ENCODE data around the gene NCBP2. TPM values are rescaled to one million over a fixed set of nuclear protein-coding genes. Genes with fewer than 3 reads are reported as not detected.

NCBP2 gene
- 59.9 TPM for total RNA-seq
- polyA plus RNA-seq (ENCODE audit: insufficient read depth, low read depth, low replicate concordance) = 46.1 TPM
- long read RNA-seq, donor 1, transcript NCBP2-201 (4 exons, 2,169 nt) = major isoform, 18 of 18 reads
- long read RNA-seq, donor 1, partial matches to known transcripts = 0 of 18 reads
- long read RNA-seq, donor 1, other reads (novel, unspliced or antisense) = 0 of 18 reads
- long read RNA-seq, donor 2, full-length matches to known transcripts = 17 of 17 reads
- long read RNA-seq, donor 2, partial matches to known transcripts = 0 of 17 reads
- long read RNA-seq, donor 2, other reads (novel, unspliced or antisense) = 0 of 17 reads
- long read RNA-seq, donor 3, full-length matches to known transcripts = 42 of 76 reads
- long read RNA-seq, donor 3, partial matches to known transcripts = 34 of 76 reads
- long read RNA-seq, donor 3, other reads (novel, unspliced or antisense) = 0 of 76 reads
- long read RNA-seq, donor 4, transcript NCBP2-201 (4 exons, 2,169 nt) = major isoform, 17 of 22 reads
- long read RNA-seq, donor 4, partial matches to known transcripts = 0 of 22 reads
- long read RNA-seq, donor 4, other reads (novel, unspliced or antisense) = 0 of 22 reads
- long read RNA-seq, donor 5, partial matches to known transcripts = 0 of 3 reads
- long read RNA-seq, donor 5, other reads (novel, unspliced or antisense) = 0 of 3 reads
- long read RNA-seq, donor 6, full-length matches to known transcripts = 56 of 56 reads
- long read RNA-seq, donor 6, partial matches to known transcripts = 0 of 56 reads
- long read RNA-seq, donor 6, other reads (novel, unspliced or antisense) = 0 of 56 reads
- long read RNA-seq, donor 7, transcript NCBP2-207 (4 exons, 1,133 nt) = minor isoform, 7 of 59 reads
- long read RNA-seq, donor 7, transcript NCBP2-201 (4 exons, 2,169 nt) = major isoform, 33 of 59 reads
- long read RNA-seq, donor 7, transcript NCBP2-205 (4 exons, 2,220 nt) = minor isoform, 6 of 59 reads
- long read RNA-seq, donor 7, partial matches to known transcripts = 3 of 59 reads
- long read RNA-seq, donor 7, other reads (novel, unspliced or antisense) = 6 of 59 reads
- long read RNA-seq, donor 8, full-length matches to known transcripts = 28 of 28 reads
- long read RNA-seq, donor 8, partial matches to known transcripts = 0 of 28 reads
- long read RNA-seq, donor 8, other reads (novel, unspliced or antisense) = 0 of 28 reads
- long read RNA-seq, donor 9, full-length matches to known transcripts = 16 of 16 reads
- long read RNA-seq, donor 9, partial matches to known transcripts = 0 of 16 reads
- long read RNA-seq, donor 9, other reads (novel, unspliced or antisense) = 0 of 16 reads
- long read RNA-seq, donor 10, full-length matches to known transcripts = 25 of 25 reads
- long read RNA-seq, donor 10, partial matches to known transcripts = 0 of 25 reads
- long read RNA-seq, donor 10, other reads (novel, unspliced or antisense) = 0 of 25 reads

- Histone ChIP-seq H3K9me3 (ENCODE audit: control insufficient read depth in 2 of 3, insufficient read depth in 1 of 3, low read length in 3 of 3) (no peaks in the 10 kb centered on the region), H3K4me3 (ENCODE audit: low read length in 3 of 3) (peak within 1 kb of the TSS; percentile 79 to 93 (median 82)), H3K27ac (ENCODE audit: low read depth in 2 of 2, low read length in 2 of 2) (peak within 1 kb of the TSS; percentile 92 to 94), H3K36me3 (ENCODE audit: control insufficient read depth in 2 of 3, insufficient read depth in 3 of 3, low read length in 3 of 3) (peaks cover 4 to 15% (median 7%) of the 10 kb centered on the region in 3 donors), H3K4me1 (ENCODE audit: control insufficient read depth in 2 of 3, insufficient read depth in 2 of 3, low read depth in 1 of 3, low read length in 3 of 3) (peaks cover 0 to 14% (median 7%) of the 10 kb centered on the region in 3 donors), H3K9ac (ENCODE audit: low read length in 3 of 3) (peak within 1 kb of the TSS; percentile 66 to 94 (median 92)), H3K27me3 (ENCODE audit: control insufficient read depth, insufficient read depth, low read length) (no peaks in the 10 kb centered on the region)
- DNase-seq (peak; percentile 98 to 100 (median 99)), FAIRE-seq (no peak)
- TF ChIP-seq CTCF (IDR thresholded peaks at IDR 0.05; ENCODE audit: borderline replicate concordance, extremely low read depth, insufficient read depth) = peak; percentile 58
- intact Hi-C loops (cut with DNase I) = no loop called here
These were observed at the start of gene NCBP2 for GRCh38 chr3:196942226-196942914. TSS of gene NCBP2 (minus strand) at chr3:196942528. CDS start at chr3:196942503, 25 bp downstream.

- FAIRE-seq (no peak), DNase-seq (peak in 2 of 5 donors; percentile 33 to 54)
- Histone ChIP-seq H3K27ac (ENCODE audit: low read depth in 2 of 2, low read length in 2 of 2) (no peak overlapping the region), H3K36me3 (ENCODE audit: control insufficient read depth in 2 of 3, insufficient read depth in 3 of 3, low read length in 3 of 3) (no peaks in the 10 kb centered on the region), H3K4me3 (ENCODE audit: low read length in 3 of 3) (no peak overlapping the region), H3K9me3 (ENCODE audit: control insufficient read depth in 2 of 3, insufficient read depth in 1 of 3, low read length in 3 of 3) (no peaks in the 10 kb centered on the region), H3K27me3 (ENCODE audit: control insufficient read depth, insufficient read depth, low read length) (no peaks in the 10 kb centered on the region), H3K9ac (ENCODE audit: low read length in 3 of 3) (no peak overlapping the region), H3K4me1 (ENCODE audit: control insufficient read depth in 2 of 3, insufficient read depth in 2 of 3, low read depth in 1 of 3, low read length in 3 of 3) (no peaks in the 10 kb centered on the region)
- TF ChIP-seq CTCF (IDR thresholded peaks at IDR 0.05; ENCODE audit: borderline replicate concordance, extremely low read depth, insufficient read depth) = no peak
- intact Hi-C loops (cut with DNase I) = no loop called here
These were observed 49.5 kb upstream of the NCBP2 start for GRCh38 chr3:196991581-196992460.
